Adipocyte (in vitro differentiated cells): Measurements from ENCODE around the gene ZBTB16.
A peak's percentile ranks its signal among the peaks of the same experiment; 100 is the strongest.

ENCODE experiments used
- DNase-seq: peaks from one replicate; pipeline ENCODE4 v3.0.0-alpha.2; 2015; ENCODE audit warnings: low read depth
- H3K27me3 ChIP-seq: replicated peaks from 2 replicates; pipeline ENCODE4 v1.7.0; 2013; ENCODE audit warnings: mild to moderate bottlenecking, low read length, moderate library complexity; ENCODE audit not compliant: control insufficient read depth, insufficient read depth
- H3K36me3 ChIP-seq: 2 replicates; pipeline ENCODE4 v1.7.0; 2013; ENCODE audit warnings: low read length, mild to moderate bottlenecking, moderate library complexity; ENCODE audit not compliant: control insufficient read depth, insufficient read depth, severe bottlenecking
- H3K4me1 ChIP-seq: 2 replicates; pipeline ENCODE4 v1.7.0; 2013; ENCODE audit warnings: mild to moderate bottlenecking, low read length, moderate library complexity; ENCODE audit not compliant: control insufficient read depth, insufficient read depth
- H3K4me3 ChIP-seq: 2 replicates; pipeline ENCODE4 v1.7.0; 2013; ENCODE audit warnings: mild to moderate bottlenecking, low read length, moderate library complexity
- H3K9ac ChIP-seq: 2 replicates; pipeline ENCODE4 v1.7.0; 2013; ENCODE audit warnings: mild to moderate bottlenecking, low read length, moderate library complexity
- H3K9me3 ChIP-seq: 2 replicates; pipeline ENCODE4 v1.7.0; 2013; ENCODE audit warnings: mild to moderate bottlenecking, low read length, moderate library complexity; ENCODE audit not compliant: control insufficient read depth

Gene ZBTB16

GRCh38 chr11:114274637-114275036 lies 215.1 kb downstream of the ZBTB16 start:
- peaks cover 10% of the 10 kb centered on the region for H3K36me3 ChIP-seq
- H3K4me3 ChIP-seq: no peak overlapping the region
- no peaks in the 10 kb centered on the region for H3K27me3 ChIP-seq
- no peak for DNase-seq
- H3K4me1 ChIP-seq: peaks cover 14% of the 10 kb centered on the region
- H3K9ac ChIP-seq: no peak overlapping the region
- no peaks in the 10 kb centered on the region for H3K9me3 ChIP-seq

- no peak overlapping the region for H3K9ac ChIP-seq
- DNase-seq: no peak
- H3K27me3 ChIP-seq: no peaks in the 10 kb centered on the region
- peaks cover 20% of the 10 kb centered on the region for H3K4me1 ChIP-seq
- peaks cover 8% of the 10 kb centered on the region for H3K36me3 ChIP-seq
- H3K9me3 ChIP-seq: no peaks in the 10 kb centered on the region
- H3K4me3 ChIP-seq: no peak overlapping the region
Observed at GRCh38 chr11:114275280-114275679, 215.8 kb downstream of the ZBTB16 start.

GRCh38 chr11:114276077-114276476 lies 216.6 kb downstream of the ZBTB16 start:
- no peaks in the 10 kb centered on the region for H3K27me3 ChIP-seq
- DNase-seq: no peak
- H3K4me3 ChIP-seq: no peak overlapping the region

DNA sequence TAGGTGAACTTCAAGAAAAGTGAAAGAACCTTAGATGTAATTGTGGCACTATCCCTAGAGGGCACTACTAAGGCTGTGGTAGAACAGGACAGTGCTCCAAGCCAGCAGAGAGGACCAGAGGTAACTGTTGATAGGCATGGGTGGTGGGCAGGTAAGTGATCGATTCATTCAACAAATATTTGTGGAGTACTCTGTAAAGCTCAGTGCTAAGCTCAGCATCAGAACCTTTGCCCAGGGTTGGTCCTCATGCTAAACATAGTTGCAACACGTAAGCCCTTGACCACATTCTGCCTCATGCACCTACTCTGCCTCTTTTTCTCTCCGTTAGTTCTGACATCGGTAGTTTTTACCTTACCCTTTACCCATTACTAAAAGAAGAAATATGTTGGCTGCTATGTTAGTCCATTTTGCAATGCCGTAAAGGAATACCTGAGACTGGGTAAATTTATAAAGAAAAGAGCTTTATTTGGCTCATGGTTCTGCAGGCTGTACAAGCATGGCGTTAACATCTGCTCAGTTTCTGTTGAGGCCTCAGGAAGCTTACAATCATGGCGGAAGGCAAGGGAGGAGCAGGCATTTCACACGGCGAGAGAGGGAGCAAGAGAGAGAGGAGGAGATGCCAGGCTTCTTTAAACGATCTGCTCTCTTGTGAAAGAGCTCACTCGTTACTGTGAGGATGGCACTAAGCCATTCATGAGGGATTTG lies 218.3 kb downstream of the ZBTB16 start:
- Histone ChIP-seq H3K4me1 (peaks cover 43% of the 10 kb centered on the region), H3K9me3 (no peaks in the 10 kb centered on the region), H3K9ac (no peak overlapping the region), H3K27me3 (no peaks in the 10 kb centered on the region), H3K4me3 (no peak overlapping the region), H3K36me3 (no peaks in the 10 kb centered on the region)
- DNase-seq: no peak

More at GRCh38 chr11:114276077-114276476, 216.6 kb downstream of the ZBTB16 start:
- peaks cover 4% of the 10 kb centered on the region for H3K36me3 ChIP-seq
- H3K9ac ChIP-seq: no peak overlapping the region
- no peaks in the 10 kb centered on the region for H3K9me3 ChIP-seq
- peaks cover 27% of the 10 kb centered on the region for H3K4me1 ChIP-seq

DNA sequence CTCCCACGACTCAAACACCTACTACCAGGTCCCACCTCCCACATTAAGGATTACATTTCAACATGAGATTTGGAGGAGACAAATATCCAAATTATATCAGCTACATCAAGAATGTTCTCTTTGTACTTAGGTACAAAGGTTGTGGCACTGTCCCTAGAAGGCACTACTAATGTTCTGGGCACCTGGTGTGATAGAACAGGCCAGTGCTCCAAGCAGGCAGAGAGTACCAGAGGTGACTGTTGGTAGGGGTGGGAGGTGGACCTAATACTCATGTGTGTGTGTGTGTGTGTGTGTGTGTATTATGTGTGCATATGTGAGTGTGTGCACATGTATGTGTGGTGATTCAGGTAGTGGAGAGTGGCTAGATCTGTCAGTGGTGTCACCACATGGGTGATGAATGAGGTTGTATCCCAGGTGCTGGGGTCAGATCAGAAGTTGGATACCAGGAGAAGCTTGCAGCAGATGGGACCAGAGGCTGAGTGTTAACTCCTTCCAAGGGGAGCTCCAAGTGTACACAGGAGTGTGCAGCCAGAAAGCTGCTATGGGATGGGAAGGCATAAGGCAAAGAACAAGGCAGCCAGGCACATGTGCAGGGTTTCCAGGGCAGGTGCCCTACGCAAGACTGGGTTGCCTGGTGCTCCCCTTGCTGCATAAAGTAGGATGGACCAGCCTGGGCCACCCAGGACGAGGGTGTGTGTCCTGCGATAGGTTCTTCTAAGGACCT lies 219.0 kb downstream of the ZBTB16 start:
- no peak overlapping the region for H3K9ac ChIP-seq

GRCh38 chr11:114279792-114280546 lies 220.5 kb downstream of the ZBTB16 start:
- no peaks in the 10 kb centered on the region for H3K36me3 ChIP-seq
- peak; percentile 76 for DNase-seq
- peak overlapping the region; percentile 73 for H3K9ac ChIP-seq
- peaks cover 43% of the 10 kb centered on the region for H3K4me1 ChIP-seq
- H3K9me3 ChIP-seq: no peaks in the 10 kb centered on the region
- H3K27me3 ChIP-seq: no peaks in the 10 kb centered on the region
- H3K4me3 ChIP-seq: no peak overlapping the region

More for the DNA sequence above, 219.0 kb downstream of the ZBTB16 start:
- no peaks in the 10 kb centered on the region for H3K36me3 ChIP-seq
- peaks cover 43% of the 10 kb centered on the region for H3K4me1 ChIP-seq
- no peak overlapping the region for H3K4me3 ChIP-seq
- no peaks in the 10 kb centered on the region for H3K9me3 ChIP-seq
- DNase-seq: no peak
- no peaks in the 10 kb centered on the region for H3K27me3 ChIP-seq

- no peaks in the 10 kb centered on the region for H3K36me3 ChIP-seq
- peak; percentile 89 for DNase-seq
- H3K4me1 ChIP-seq: peaks cover 45% of the 10 kb centered on the region
- no peaks in the 10 kb centered on the region for H3K27me3 ChIP-seq
- peak overlapping the region; percentile 73 for H3K9ac ChIP-seq
- peak overlapping the region; percentile 21 for H3K4me3 ChIP-seq
- H3K9me3 ChIP-seq: no peaks in the 10 kb centered on the region
Observed at GRCh38 chr11:114280696-114281095, 221.2 kb downstream of the ZBTB16 start.

DNA sequence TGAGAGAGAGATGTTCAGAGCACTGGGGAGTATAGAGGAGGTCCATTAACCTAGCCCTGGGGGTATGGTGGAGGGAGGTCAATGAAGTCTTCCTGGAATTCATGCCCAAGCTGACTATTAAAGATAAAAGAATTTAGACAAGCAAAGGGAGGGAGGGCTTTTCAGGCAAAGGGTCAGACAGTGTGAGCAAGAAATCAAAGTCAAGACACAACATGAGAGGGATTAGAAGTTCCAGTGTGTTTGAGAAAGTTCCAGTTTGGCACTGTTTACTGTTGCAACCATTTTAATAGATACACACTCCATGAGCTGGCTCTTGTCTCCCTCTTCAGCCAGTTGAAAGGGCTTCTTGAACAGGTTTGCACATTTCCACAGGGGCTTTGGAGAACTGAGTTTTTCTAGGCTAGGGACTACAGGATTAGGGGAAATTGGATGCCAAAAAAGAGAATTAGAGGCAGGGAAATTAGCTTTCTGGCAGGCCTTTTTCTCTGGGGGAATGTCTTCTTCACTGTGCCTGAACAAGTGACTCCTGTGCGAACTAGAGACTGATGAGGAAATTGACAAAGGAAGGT lies 222.0 kb downstream of the ZBTB16 start:
- H3K4me1 ChIP-seq: peaks cover 48% of the 10 kb centered on the region
- H3K27me3 ChIP-seq: no peaks in the 10 kb centered on the region
- H3K9me3 ChIP-seq: no peaks in the 10 kb centered on the region
- peak overlapping the region; percentile 73 for H3K9ac ChIP-seq
- DNase-seq: no peak
- no peaks in the 10 kb centered on the region for H3K36me3 ChIP-seq
- peak overlapping the region; percentile 21 for H3K4me3 ChIP-seq

GRCh38 chr11:114282488-114282887 lies 223.0 kb downstream of the ZBTB16 start:
- no peaks in the 10 kb centered on the region for H3K36me3 ChIP-seq
- DNase-seq: no peak
- no peak overlapping the region for H3K9ac ChIP-seq
- peaks cover 48% of the 10 kb centered on the region for H3K4me1 ChIP-seq
- no peaks in the 10 kb centered on the region for H3K27me3 ChIP-seq
- no peaks in the 10 kb centered on the region for H3K9me3 ChIP-seq
- H3K4me3 ChIP-seq: no peak overlapping the region

- Histone ChIP-seq H3K4me1 (peaks cover 48% of the 10 kb centered on the region), H3K27me3 (no peaks in the 10 kb centered on the region), H3K4me3 (no peak overlapping the region), H3K9ac (no peak overlapping the region), H3K36me3 (no peaks in the 10 kb centered on the region), H3K9me3 (no peaks in the 10 kb centered on the region)
- DNase-seq: no peak
Observed at GRCh38 chr11:114283422-114283821, 223.9 kb downstream of the ZBTB16 start.

DNA sequence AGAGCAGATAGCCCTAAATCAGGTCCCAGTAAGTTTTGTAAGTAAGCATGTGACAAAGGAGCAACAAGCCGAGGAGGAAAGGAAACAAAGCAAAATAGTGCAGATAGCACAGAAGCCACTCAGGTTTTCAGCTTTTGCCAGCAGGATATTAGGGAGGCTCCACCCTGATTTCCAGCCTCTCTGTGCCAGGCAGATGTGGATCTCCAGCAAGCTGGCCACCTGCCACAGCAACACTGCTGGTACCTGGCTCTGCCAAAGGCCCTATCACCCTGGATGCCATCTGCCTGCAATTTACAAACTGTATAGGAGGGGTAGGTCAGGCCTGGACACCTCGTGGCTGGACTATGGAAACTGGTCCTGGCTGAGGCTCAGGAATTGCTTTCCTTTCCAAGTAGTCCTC lies 224.5 kb downstream of the ZBTB16 start:
- no peak overlapping the region for H3K4me3 ChIP-seq
- peaks cover 48% of the 10 kb centered on the region for H3K4me1 ChIP-seq
- no peaks in the 10 kb centered on the region for H3K9me3 ChIP-seq
- no peaks in the 10 kb centered on the region for H3K36me3 ChIP-seq
- no peak for DNase-seq
- H3K9ac ChIP-seq: peak overlapping the region; percentile 35
- H3K27me3 ChIP-seq: no peaks in the 10 kb centered on the region
